SK-N-SH (cell line): ENCODE measurements around the gene ITGA2.

ENCODE experiments used
- JUND ChIP-seq: IDR thresholded peaks from 2 replicates; pipeline ENCODE4 v1.4.0; 2012
- POLR2AphosphoS5 ChIP-seq: IDR thresholded peaks from 2 replicates; pipeline ENCODE4 v1.6.1; 2012; ENCODE audit warnings: low read depth, low read length
- RFX5 ChIP-seq: IDR thresholded peaks from 2 replicates; pipeline ENCODE4 v1.6.1; 2012; ENCODE audit warnings: mild to moderate bottlenecking, improper control_type of control experiment, low read length
- SIN3A ChIP-seq: IDR thresholded peaks from 2 replicates; pipeline ENCODE4 v1.6.1; 2012; ENCODE audit warnings: low read depth, mild to moderate bottlenecking, low read length, moderate library complexity, borderline replicate concordance

DNA sequence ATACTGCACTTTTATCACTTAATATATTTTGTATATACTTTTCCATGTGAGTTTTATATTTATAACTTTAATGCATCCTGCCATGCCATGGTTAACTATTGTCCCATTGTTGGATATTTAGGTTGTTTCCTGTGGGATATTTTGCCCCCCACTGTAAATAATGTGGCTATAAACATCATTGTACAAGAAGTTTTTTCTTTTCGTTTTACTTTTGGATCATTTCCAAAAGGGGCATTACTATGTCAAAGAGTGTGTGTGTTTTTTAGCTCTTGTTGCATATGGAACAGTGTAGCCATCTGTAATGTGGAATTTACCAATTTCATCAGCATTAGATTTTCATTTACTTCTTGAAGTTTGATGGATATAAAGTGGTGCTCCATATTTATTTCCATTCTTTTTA lies 13.3 kb downstream of the ITGA2 start:
- TF ChIP-seq POLR2AphosphoS5: no peak
- TF ChIP-seq RFX5: no peak
- TF ChIP-seq JUND: no peak
- TF ChIP-seq SIN3A: no peak
